ENCODE data around the gene PRSS8. TPM values are rescaled to one million over a fixed set of nuclear protein-coding genes. Genes with fewer than 3 reads are reported as not detected.

The PRSS8 gene
- 1.1 to 2.2 TPM (median 1.5 TPM) in 5 replicates for total RNA-seq (2022; extraction: Qiagen RNA extraction)

GRCh38 chr16:31135535-31136286 is at the start of gene PRSS8:
TSS of gene PRSS8 (minus strand) at chr16:31135727. CDS start at chr16:31135498, 229 bp downstream.

GRCh38 chr16:31179747-31180459 is 44.4 kb upstream of the PRSS8 start, which contains the start of gene FUS:
TSS of gene FUS (plus strand) at chr16:31180139. CDS start at chr16:31180215, 76 bp downstream.

GRCh38 chr16:31149894-31150890 is 14.7 kb upstream of the PRSS8 start, which contains the start of gene PRSS36:
TSS of gene PRSS36 (minus strand) at chr16:31150066. CDS start at chr16:31150035, 31 bp downstream.

GRCh38 chr16:31117384-31118222 is 17.9 kb downstream of the PRSS8 start, which contains the start of gene KAT8:
TSS of gene KAT8 (plus strand) at chr16:31117664. CDS start at chr16:31117682, 18 bp downstream.

GRCh38 chr16:31108035-31108793 is 27.3 kb downstream of the PRSS8 start, which contains the start of gene BCKDK:
TSS of gene BCKDK (plus strand) at chr16:31108386. CDS start at chr16:31109224, 838 bp downstream.

GRCh38 chr16:31094424-31095120 is 41.0 kb downstream of the PRSS8 start, which contains the start of gene VKORC1:
TSS of gene VKORC1 (minus strand) at chr16:31094797. CDS start at chr16:31094729, 68 bp downstream.

GRCh38 chr16:31088459-31089183 is 46.9 kb downstream of the PRSS8 start, which contains the start of gene PRSS53:
TSS of gene PRSS53 (minus strand) at chr16:31088943. CDS start at chr16:31088809, 134 bp downstream.

Other genes with a start within 250 kb of the PRSS8 start
- gene BCL7C, start 241.7 kb downstream of the PRSS8 start, total RNA-seq (2022; extraction: Qiagen RNA extraction), result 25.8 to 42.7 TPM (median 40.6 TPM) in 5 replicates
- 0.11 to 0.39 TPM (median 0.15 TPM) in 5 replicates for gene CTF1, start 239.1 kb downstream of the PRSS8 start, total RNA-seq (2022; extraction: Qiagen RNA extraction)
- 9.8 to 19.2 TPM (median 18.4 TPM) in 5 replicates for gene FBXL19, start 212.2 kb downstream of the PRSS8 start, total RNA-seq (2022; extraction: Qiagen RNA extraction)
- gene ORAI3, start 186.7 kb downstream of the PRSS8 start, total RNA-seq (2022; extraction: Qiagen RNA extraction), result 11.3 to 15.8 TPM (median 13.8 TPM) in 5 replicates
- gene SETD1A, start 178.0 kb downstream of the PRSS8 start, total RNA-seq (2022; extraction: Qiagen RNA extraction), result 13.2 to 20.3 TPM (median 19.3 TPM) in 5 replicates
- gene HSD3B7, start 150.5 kb downstream of the PRSS8 start, total RNA-seq (2022; extraction: Qiagen RNA extraction), result 12.5 to 15.4 TPM (median 14.3 TPM) in 5 replicates
- gene STX1B, start 125.1 kb downstream of the PRSS8 start, total RNA-seq (2022; extraction: Qiagen RNA extraction), result 1.4 to 2.2 TPM (median 1.8 TPM) in 5 replicates
- 54.0 to 68.8 TPM (median 66.1 TPM) in 5 replicates for gene STX4, start 102.2 kb downstream of the PRSS8 start, total RNA-seq (2022; extraction: Qiagen RNA extraction)
- gene ZNF668, start 61.5 kb downstream of the PRSS8 start, total RNA-seq (2022; extraction: Qiagen RNA extraction), result 12.0 to 20.9 TPM (median 15.2 TPM) in 5 replicates
- 8.0 to 11.9 TPM (median 10.5 TPM) in 5 replicates for gene ZNF646, start 61.3 kb downstream of the PRSS8 start, total RNA-seq (2022; extraction: Qiagen RNA extraction)
- 0.97 to 2.7 TPM (median 1.8 TPM) in 5 replicates for gene PRSS53, start 46.8 kb downstream of the PRSS8 start, total RNA-seq (2022; extraction: Qiagen RNA extraction)
- 112 to 146 TPM (median 143 TPM) in 5 replicates for gene VKORC1, start 40.9 kb downstream of the PRSS8 start, total RNA-seq (2022; extraction: Qiagen RNA extraction)
- 40.3 to 55.9 TPM (median 50.6 TPM) in 5 replicates for gene BCKDK, start 27.3 kb downstream of the PRSS8 start, total RNA-seq (2022; extraction: Qiagen RNA extraction)
- 40.3 to 51.0 TPM (median 45.0 TPM) in 5 replicates for gene KAT8, start 18.1 kb downstream of the PRSS8 start, total RNA-seq (2022; extraction: Qiagen RNA extraction)
- 1.1 to 1.6 TPM (median 1.2 TPM) in 5 replicates for gene PRSS36, start 14.3 kb upstream of the PRSS8 start, total RNA-seq (2022; extraction: Qiagen RNA extraction)
- 503 to 575 TPM (median 524 TPM) in 5 replicates for gene FUS, start 44.4 kb upstream of the PRSS8 start, total RNA-seq (2022; extraction: Qiagen RNA extraction)
- gene PYCARD, start 67.0 kb upstream of the PRSS8 start, total RNA-seq (2022; extraction: Qiagen RNA extraction), result 24.2 to 43.2 TPM (median 37.4 TPM) in 5 replicates
- gene TRIM72, start 78.4 kb upstream of the PRSS8 start, total RNA-seq (2022; extraction: Qiagen RNA extraction), result 0.07 to 0.15 TPM (median 0.07 TPM) in 5 replicates
- not detected in 5 replicates for gene PYDC1, start 81.4 kb upstream of the PRSS8 start, total RNA-seq (2022; extraction: Qiagen RNA extraction)
- gene ITGAM, start 124.2 kb upstream of the PRSS8 start, total RNA-seq (2022; extraction: Qiagen RNA extraction), result 1.4 to 2.8 TPM (median 2.1 TPM) in 5 replicates
- gene ITGAX, start 219.4 kb upstream of the PRSS8 start, total RNA-seq (2022; extraction: Qiagen RNA extraction), result 1.1 to 1.6 TPM (median 1.3 TPM) in 5 replicates